ENCODE data around the gene NDUFS8.
"Not testable (repeated sequence)": the region's sequence is repeated elsewhere in the genome, so short reads cannot be mapped to it uniquely, and the experiment has no call there.

NDUFS8 gene

DNA sequence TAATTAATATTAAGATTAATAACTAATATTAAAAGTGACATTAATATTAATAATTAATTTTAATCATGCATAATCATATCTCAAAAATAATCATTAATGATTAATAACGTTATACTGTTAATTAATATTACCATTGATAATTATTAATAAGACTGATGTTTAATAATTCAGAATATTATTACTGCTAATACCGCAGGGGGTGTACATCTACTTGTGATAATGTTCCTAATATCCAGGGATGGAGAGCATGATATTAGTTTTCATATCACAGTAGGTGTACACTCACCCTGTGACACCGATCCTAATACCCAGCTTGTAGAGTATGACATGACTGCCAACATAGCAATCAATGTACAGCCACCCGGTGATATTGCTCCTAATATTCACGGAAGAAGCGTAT is 45.2 kb upstream of the NDUFS8 start:
- not testable (repeated sequence) for H3K4me3 ChIP-seq (ENCODE audit: insufficient read depth in 1 of 2, low read depth in 1 of 2, low read length in 2 of 2); H3K4ac ChIP-seq (ENCODE audit: low read depth in 1 of 2, low read length in 2 of 2); H4K8ac ChIP-seq (ENCODE audit: low read length); H4K91ac ChIP-seq (ENCODE audit: low read length); H3K14ac ChIP-seq (ENCODE audit: low read length in 2 of 2); H3K4me2 ChIP-seq (ENCODE audit: low read length, poor library complexity, severe bottlenecking); H3K79me1 ChIP-seq (replicated peaks; ENCODE audit: low read length, poor library complexity, severe bottlenecking); H2AK5ac ChIP-seq (ENCODE audit: low read length, severe bottlenecking); H3K4me1 ChIP-seq (ENCODE audit: control insufficient read depth, insufficient read depth, low read depth, low read length); H2BK15ac ChIP-seq (ENCODE audit: low read depth, poor library complexity, severe bottlenecking); H3K9me3 ChIP-seq (ENCODE audit: control insufficient read depth, low read length); H2BK12ac ChIP-seq (ENCODE audit: low read length in 2 of 2); H2AFZ ChIP-seq (ENCODE audit: low read depth, low read length); H2BK5ac ChIP-seq (ENCODE audit: low read depth, low read length, poor library complexity, severe bottlenecking); H3K27ac ChIP-seq (ENCODE audit: low read length, poor library complexity, severe bottlenecking); DNase-seq; H3K23ac ChIP-seq (ENCODE audit: low read length in 2 of 2); H3K18ac ChIP-seq (ENCODE audit: low read depth in 1 of 2, low read length in 2 of 2); H2BK120ac ChIP-seq (ENCODE audit: low read depth, low read length); H3K9ac ChIP-seq (ENCODE audit: low read length); H3K36me3 ChIP-seq (ENCODE audit: control insufficient read depth in 1 of 2, insufficient read depth in 2 of 2, low read depth in 1 of 2, low read length in 2 of 2)
- peaks cover 4 to 12% of the 10 kb centered on the region in 2 experiments for H3K27me3 ChIP-seq (ENCODE audit: control insufficient read depth in 1 of 2, insufficient read depth in 1 of 2, low read length in 2 of 2)
- WGBS: 100% methylated on average over 1 of the region's 6 CpGs

DNA sequence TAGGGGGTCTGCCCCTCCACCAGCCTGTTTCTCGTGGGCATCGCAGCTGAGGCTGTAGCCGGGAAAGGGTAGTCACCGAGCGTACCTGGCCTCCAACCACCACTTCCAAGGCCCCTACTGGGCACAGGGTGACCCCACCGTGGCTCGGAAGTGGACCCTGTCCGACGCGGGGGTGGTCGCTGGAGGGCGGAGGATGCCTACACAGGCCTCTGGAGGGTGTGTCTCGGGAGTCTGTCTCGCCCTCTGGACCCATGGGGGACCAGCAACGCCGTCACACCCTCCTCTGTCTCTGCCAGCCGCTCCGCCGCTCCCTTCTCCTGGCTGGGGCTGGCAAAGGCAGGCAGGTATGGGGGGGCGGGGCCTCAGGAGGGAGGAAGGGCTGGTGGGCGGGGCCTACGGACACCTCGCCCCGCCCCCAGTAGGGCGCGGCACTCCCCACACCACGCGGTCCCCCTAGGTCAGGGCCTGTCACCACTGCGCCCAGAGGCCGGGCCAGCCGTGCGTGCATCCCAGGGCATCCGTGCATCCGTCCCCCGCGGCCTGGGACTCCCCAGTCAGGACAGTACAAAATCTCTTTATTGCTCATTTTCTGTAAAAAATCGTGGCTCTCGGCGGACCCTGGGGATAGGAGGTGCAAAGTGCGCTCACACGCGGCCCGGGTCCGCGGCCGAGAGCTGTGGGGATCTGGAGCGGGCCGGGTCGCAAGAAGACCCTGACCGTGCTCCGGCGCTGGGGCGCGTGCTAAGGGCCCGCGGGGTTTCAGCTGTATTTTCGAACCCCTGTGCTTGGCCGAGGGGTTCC is 39.7 kb upstream of the NDUFS8 start:
- H3K14ac ChIP-seq (ENCODE audit: low read length in 2 of 2); H3K23ac ChIP-seq (ENCODE audit: low read length in 2 of 2); H3K4me3 ChIP-seq (ENCODE audit: insufficient read depth in 1 of 2, low read depth in 1 of 2, low read length in 2 of 2); H3K36me3 ChIP-seq (ENCODE audit: control insufficient read depth in 1 of 2, insufficient read depth in 2 of 2, low read depth in 1 of 2, low read length in 2 of 2); H2AFZ ChIP-seq (ENCODE audit: low read depth, low read length); H3K4me1 ChIP-seq (ENCODE audit: control insufficient read depth, insufficient read depth, low read depth, low read length); H2AK5ac ChIP-seq (ENCODE audit: low read length, severe bottlenecking); H3K79me1 ChIP-seq (replicated peaks; ENCODE audit: low read length, poor library complexity, severe bottlenecking); H3K4ac ChIP-seq (ENCODE audit: low read depth in 1 of 2, low read length in 2 of 2); H3K18ac ChIP-seq (ENCODE audit: low read depth in 1 of 2, low read length in 2 of 2); H4K91ac ChIP-seq (ENCODE audit: low read length); H3K9me3 ChIP-seq (ENCODE audit: control insufficient read depth, low read length); H3K27ac ChIP-seq (ENCODE audit: low read length, poor library complexity, severe bottlenecking); H2BK5ac ChIP-seq (ENCODE audit: low read depth, low read length, poor library complexity, severe bottlenecking); DNase-seq; H4K8ac ChIP-seq (ENCODE audit: low read length); H2BK12ac ChIP-seq (ENCODE audit: low read length in 2 of 2); H2BK15ac ChIP-seq (ENCODE audit: low read depth, poor library complexity, severe bottlenecking); H3K9ac ChIP-seq (ENCODE audit: low read length); H2BK120ac ChIP-seq (ENCODE audit: low read depth, low read length); H3K27me3 ChIP-seq (ENCODE audit: control insufficient read depth in 1 of 2, insufficient read depth in 1 of 2, low read length in 2 of 2): not testable (repeated sequence)
- WGBS: 3% methylated on average over 33 of the region's 58 CpGs
- peak overlapping the region; percentile 49 for H3K4me2 ChIP-seq (ENCODE audit: low read length, poor library complexity, severe bottlenecking)

DNA sequence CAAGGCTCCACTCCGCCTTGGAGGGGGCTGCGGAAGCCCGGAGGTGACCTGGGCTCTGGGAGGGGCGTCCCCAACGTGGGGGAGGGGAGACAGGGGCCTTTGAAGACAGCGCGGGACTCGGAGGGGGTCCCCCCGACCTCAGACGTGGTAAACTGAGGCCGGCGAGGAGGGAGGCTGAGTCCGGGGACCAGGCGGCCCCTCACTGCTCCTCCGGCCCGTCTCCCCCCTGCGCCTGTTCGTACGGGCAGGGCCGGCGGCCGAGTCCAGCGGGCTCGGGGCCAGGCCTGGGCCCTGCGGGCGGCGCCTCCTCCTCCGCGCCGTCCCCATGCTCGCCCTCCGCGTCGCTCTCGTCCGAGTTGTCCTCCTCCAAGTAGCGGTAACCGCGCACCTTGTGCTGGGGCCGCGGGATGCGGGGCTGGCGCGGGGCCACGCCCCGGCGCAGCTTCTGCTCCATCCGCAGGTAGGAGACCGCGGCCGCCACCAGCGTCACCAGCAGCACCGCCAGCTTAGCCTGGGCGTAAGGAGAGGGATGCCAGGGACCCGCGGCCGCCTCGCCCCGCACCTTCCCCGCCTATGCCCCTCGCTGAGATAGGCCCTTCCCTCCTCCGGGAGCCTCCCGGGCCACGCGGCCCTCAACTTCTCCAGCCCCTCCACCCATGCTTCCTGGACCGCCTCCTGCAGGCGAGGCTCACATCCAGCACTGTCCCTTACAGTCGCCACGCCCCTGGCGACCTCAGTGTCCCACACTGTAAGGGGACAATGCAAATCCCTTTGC is 38.9 kb upstream of the NDUFS8 start:
- H3K4ac ChIP-seq (ENCODE audit: low read depth in 1 of 2, low read length in 2 of 2); H3K14ac ChIP-seq (ENCODE audit: low read length in 2 of 2); H3K79me1 ChIP-seq (replicated peaks; ENCODE audit: low read length, poor library complexity, severe bottlenecking); H2BK120ac ChIP-seq (ENCODE audit: low read depth, low read length); H3K27me3 ChIP-seq (ENCODE audit: control insufficient read depth in 1 of 2, insufficient read depth in 1 of 2, low read length in 2 of 2); H3K9me3 ChIP-seq (ENCODE audit: control insufficient read depth, low read length); H2BK12ac ChIP-seq (ENCODE audit: low read length in 2 of 2); H3K27ac ChIP-seq (ENCODE audit: low read length, poor library complexity, severe bottlenecking); H3K9ac ChIP-seq (ENCODE audit: low read length); H2BK5ac ChIP-seq (ENCODE audit: low read depth, low read length, poor library complexity, severe bottlenecking); H2BK15ac ChIP-seq (ENCODE audit: low read depth, poor library complexity, severe bottlenecking); H2AFZ ChIP-seq (ENCODE audit: low read depth, low read length); H2AK5ac ChIP-seq (ENCODE audit: low read length, severe bottlenecking); H4K91ac ChIP-seq (ENCODE audit: low read length); DNase-seq; H3K4me3 ChIP-seq (ENCODE audit: insufficient read depth in 1 of 2, low read depth in 1 of 2, low read length in 2 of 2); H3K18ac ChIP-seq (ENCODE audit: low read depth in 1 of 2, low read length in 2 of 2); H4K8ac ChIP-seq (ENCODE audit: low read length); H3K23ac ChIP-seq (ENCODE audit: low read length in 2 of 2); H3K36me3 ChIP-seq (ENCODE audit: control insufficient read depth in 1 of 2, insufficient read depth in 2 of 2, low read depth in 1 of 2, low read length in 2 of 2); H3K4me1 ChIP-seq (ENCODE audit: control insufficient read depth, insufficient read depth, low read depth, low read length): not testable (repeated sequence)
- H3K4me2 ChIP-seq (ENCODE audit: low read length, poor library complexity, severe bottlenecking): peak overlapping the region; percentile 49
- 7% methylated on average over 49 of the region's 70 CpGs for WGBS

DNA sequence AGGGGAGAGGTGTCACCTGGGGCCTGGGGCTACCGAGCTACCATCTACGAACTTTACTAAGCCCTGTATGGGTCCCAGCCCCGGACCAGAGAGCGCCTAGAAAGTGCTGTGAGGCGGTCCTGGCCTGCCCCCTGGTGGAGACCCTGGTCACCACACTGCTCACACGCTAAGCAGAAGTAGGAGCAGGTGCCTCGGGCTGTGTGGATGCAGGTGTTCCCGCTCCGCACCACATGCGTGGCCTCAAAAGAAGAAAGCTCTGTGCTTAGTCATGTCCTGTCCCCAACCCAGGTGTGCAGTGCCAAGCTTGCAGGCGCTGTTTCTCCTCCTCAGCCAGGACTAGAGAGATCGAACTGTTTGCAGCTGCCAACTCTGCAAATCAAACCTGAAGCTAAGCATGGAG is 36.7 kb upstream of the NDUFS8 start:
- not testable (repeated sequence) for H3K23ac ChIP-seq (ENCODE audit: low read length in 2 of 2); H2AK5ac ChIP-seq (ENCODE audit: low read length, severe bottlenecking); H2BK15ac ChIP-seq (ENCODE audit: low read depth, poor library complexity, severe bottlenecking); H3K9me3 ChIP-seq (ENCODE audit: control insufficient read depth, low read length); H3K27me3 ChIP-seq (ENCODE audit: control insufficient read depth in 1 of 2, insufficient read depth in 1 of 2, low read length in 2 of 2); H4K91ac ChIP-seq (ENCODE audit: low read length); H3K4me1 ChIP-seq (ENCODE audit: control insufficient read depth, insufficient read depth, low read depth, low read length); H2BK5ac ChIP-seq (ENCODE audit: low read depth, low read length, poor library complexity, severe bottlenecking); H4K8ac ChIP-seq (ENCODE audit: low read length); H3K4me2 ChIP-seq (ENCODE audit: low read length, poor library complexity, severe bottlenecking); H3K18ac ChIP-seq (ENCODE audit: low read depth in 1 of 2, low read length in 2 of 2); H3K79me1 ChIP-seq (replicated peaks; ENCODE audit: low read length, poor library complexity, severe bottlenecking); H3K4me3 ChIP-seq (ENCODE audit: insufficient read depth in 1 of 2, low read depth in 1 of 2, low read length in 2 of 2); H3K4ac ChIP-seq (ENCODE audit: low read depth in 1 of 2, low read length in 2 of 2); H3K14ac ChIP-seq (ENCODE audit: low read length in 2 of 2); H2BK120ac ChIP-seq (ENCODE audit: low read depth, low read length); H2AFZ ChIP-seq (ENCODE audit: low read depth, low read length); H3K9ac ChIP-seq (ENCODE audit: low read length); H3K27ac ChIP-seq (ENCODE audit: low read length, poor library complexity, severe bottlenecking); DNase-seq; H2BK12ac ChIP-seq (ENCODE audit: low read length in 2 of 2)
- peaks cover 0 to 20% of the 10 kb centered on the region in 2 experiments for H3K36me3 ChIP-seq (ENCODE audit: control insufficient read depth in 1 of 2, insufficient read depth in 2 of 2, low read depth in 1 of 2, low read length in 2 of 2)
- 47% methylated on average over 12 of the region's 12 CpGs for WGBS

Measured in mesenchymal stem cell (in vitro differentiated cells and primary cell).